PC-9 (cell line): ENCODE measurements around the gene PADI1. TPM values are rescaled to one million over a fixed set of nuclear protein-coding genes. Genes with fewer than 3 reads are reported as not detected.
A peak's percentile ranks its signal among the peaks of the same experiment; 100 is the strongest.

Source experiments
- BruUV-seq: library from RNA; stranded (reverse); fragments of 400-500 nt; replicated peaks from 2 replicates; lab custom pipeline; 2021; lab: Mats Ljungman, UMichigan
- CTCF ChIA-PET: fragments of 300-600 bp; sonication (Branson Sonifier 250); formaldehyde crosslinking; loops from one replicate; lab custom pipeline; 2022; ENCODE audit warnings: antibody characterized with exemption; lab: Charles Lee
- POLR2A ChIA-PET: fragments of 300-600 bp; sonication (Branson Sonifier 250); formaldehyde crosslinking; loops from one replicate; lab custom pipeline; 2022; ENCODE audit warnings: antibody characterized with exemption; ENCODE audit not compliant: unreplicated experiment; lab: Charles Lee
- DNase-seq, 2 experiments: peaks; one replicate each; pipeline versions ENCODE4 v3.0.0 to v3.0.0-alpha.2; 2015 to 2022; ENCODE audit warnings: mixed read lengths in 1 of 2
- H2AFZ ChIP-seq: fragments of 200-600 bp; sonication (generic); 2 replicates; pipeline ENCODE4 v1.8.1; 2017; ENCODE audit warnings: antibody characterized with exemption
- H3F3A ChIP-seq: fragments of 200-600 bp; sonication (generic); 2 replicates; pipeline ENCODE4 v1.8.1; 2017; ENCODE audit warnings: antibody characterized with exemption, mild to moderate bottlenecking, low read depth; ENCODE audit not compliant: insufficient read depth
- H3K27ac ChIP-seq: fragments of 200-600 bp; sonication (generic); 2 replicates; pipeline ENCODE4 v1.6.1; 2016; ENCODE audit warnings: mixed run types
- H3K27me3 ChIP-seq: fragments of 200-600 bp; sonication (generic); 2 replicates; pipeline ENCODE4 v1.6.1; 2016; ENCODE audit warnings: low read depth, mixed run types; ENCODE audit not compliant: insufficient read depth
- H3K36me3 ChIP-seq: fragments of 200-600 bp; sonication (generic); 2 replicates; pipeline ENCODE4 v1.6.1; 2016; ENCODE audit warnings: low read depth, mixed run types
- H3K4me1 ChIP-seq: fragments of 200-600 bp; sonication (generic); replicated peaks from 2 replicates; pipeline ENCODE4 v1.6.1; 2016; ENCODE audit warnings: mixed run types; ENCODE audit not compliant: insufficient read depth
- H3K4me2 ChIP-seq: fragments of 200-600 bp; sonication (generic); 2 replicates; pipeline ENCODE4 v1.6.1; 2017; ENCODE audit warnings: mixed run types
- H3K4me3 ChIP-seq: fragments of 200-600 bp; sonication (generic); 2 replicates; pipeline ENCODE4 v1.6.1; 2016; ENCODE audit warnings: mixed run types
- H3K79me2 ChIP-seq: fragments of 200-600 bp; sonication (generic); 2 replicates; pipeline ENCODE4 v1.6.1; 2017; ENCODE audit warnings: low read depth, mixed run types
- H3K9me2 ChIP-seq: fragments of 200-600 bp; sonication (generic); 2 replicates; pipeline ENCODE4 v1.8.1; 2017; ENCODE audit warnings: mild to moderate bottlenecking; ENCODE audit not compliant: insufficient read depth
- H3K9me3 ChIP-seq: fragments of 200-600 bp; sonication (generic); 2 replicates; pipeline ENCODE4 v1.8.1; 2016; ENCODE audit warnings: low read depth; ENCODE audit not compliant: insufficient read depth
- H4K20me1 ChIP-seq: fragments of 200-600 bp; sonication (generic); 2 replicates; pipeline ENCODE4 v1.8.1; 2017; ENCODE audit not compliant: insufficient read depth
- CTCF ChIP-seq: fragments of 200-600 bp; sonication (generic); conservative IDR thresholded peaks from 2 replicates; pipeline ENCODE4 v1.6.1; 2017; ENCODE audit warnings: mixed run types, antibody characterized with exemption, mild to moderate bottlenecking, moderate library complexity
- EZH2 ChIP-seq: fragments of 200-600 bp; sonication (generic); IDR thresholded peaks from 2 replicates; pipeline ENCODE4 v1.8.0; 2017; ENCODE audit warnings: antibody characterized with exemption, low read depth
- intact Hi-C: fragments of 100-400 bp; cut with micrococcal nuclease; formaldehyde crosslinking; loops from one replicate; pipeline ENCODE4 v1.10.0; 2022; ENCODE audit not compliant: unreplicated experiment
- microRNA-seq: library from miRNA; unstranded; fragments of <30 nt; microRNA quantifications from one replicate; pipeline ENCODE4 v1.2.0, GENCODE V29; 2021; ENCODE audit warnings: borderline number of aligned reads, borderline replicate concordance
- total RNA-seq: library from RNA; stranded (reverse); gene quantifications from 2 replicates; pipeline ENCODE4 v1.2.3, GENCODE V29; 2021

PADI1 gene
- total RNA-seq, 1 experiment from 2014 or later: 28.3 TPM

GRCh38 chr1:17293681-17294425, 88.9 kb downstream of the PADI1 start:
- Histone ChIP-seq H3K79me2 (no peaks in the 10 kb centered on the region), H3K4me3 (no peak overlapping the region), H3K4me1 (peaks cover 54% of the 10 kb centered on the region), H4K20me1 (no peaks in the 10 kb centered on the region), H2AFZ (no peak overlapping the region), H3K27ac (peak overlapping the region; percentile 34), H3F3A (peaks cover 23% of the 10 kb centered on the region), H3K4me2 (peak overlapping the region; percentile 51), H3K9me3 (no peaks in the 10 kb centered on the region), H3K9me2 (no peaks in the 10 kb centered on the region), H3K27me3 (no peaks in the 10 kb centered on the region), H3K36me3 (no peaks in the 10 kb centered on the region)
- ChIA-PET POLR2A (no interaction called here), CTCF (interaction anchor here (0.6 kb wide), 1 partner anchor 142 kb away, joined by 6 read pairs; no protein-coding TSS in a partner anchor)
- DNase-seq: no peak
- TF ChIP-seq EZH2 (no peak), CTCF (no peak)
- no TSS peak for BruUV-seq
- intact Hi-C loops: no loop called here

GRCh38 chr1:17295292-17295691, 90.4 kb downstream of the PADI1 start:
- no peaks in the 10 kb centered on the region for H3K27me3 ChIP-seq
- no peaks in the 10 kb centered on the region for H4K20me1 ChIP-seq
- H3K27ac ChIP-seq: no peak overlapping the region
- intact Hi-C loops: no loop called here
- no peaks in the 10 kb centered on the region for H3K79me2 ChIP-seq
- no peaks in the 10 kb centered on the region for H3K9me2 ChIP-seq
- no peak overlapping the region for H2AFZ ChIP-seq
- BruUV-seq: no TSS peak
- H3K4me2 ChIP-seq: no peak overlapping the region
- H3K4me1 ChIP-seq: peaks cover 44% of the 10 kb centered on the region
- H3K9me3 ChIP-seq: no peaks in the 10 kb centered on the region
- ChIA-PET POLR2A (no interaction called here), CTCF (no interaction called here)
- peaks cover 27% of the 10 kb centered on the region for H3F3A ChIP-seq
- TF ChIP-seq EZH2 (no peak), CTCF (no peak)
- no peaks in the 10 kb centered on the region for H3K36me3 ChIP-seq
- no peak for DNase-seq
- no peak overlapping the region for H3K4me3 ChIP-seq

Small RNAs within 50 kb of the gene (microRNA-seq; reads per million reads assigned to microRNA genes)
- gene MIR3972: not detected

Other genes with a start within 250 kb of the PADI1 start
- gene MFAP2, start 224.5 kb upstream of the PADI1 start, total RNA-seq: 6.3 and 12.5 TPM in 2 replicates
- 39.9 and 43.6 TPM in 2 replicates for gene ATP13A2, start 193.2 kb upstream of the PADI1 start, total RNA-seq
- 101 and 123 TPM in 2 replicates for gene SDHB, start 151.1 kb upstream of the PADI1 start, total RNA-seq
- 14.0 and 16.7 TPM in 2 replicates for gene PADI2, start 85.7 kb upstream of the PADI1 start, total RNA-seq
- 1.1 and 5.0 TPM in 2 replicates for gene PADI3, start 44.0 kb downstream of the PADI1 start, total RNA-seq
- 3.1 and 7.7 TPM in 2 replicates for gene PADI4, start 103.1 kb downstream of the PADI1 start, total RNA-seq
- 0.20 TPM in 1 of 2 replicates, not detected in the other for gene PADI6, start 167.1 kb downstream of the PADI1 start, total RNA-seq
- gene RCC2, start 234.5 kb downstream of the PADI1 start, total RNA-seq: 158 and 170 TPM in 2 replicates